GM10248 (cell line): ENCODE data around the gene ISCU.
A peak's percentile ranks its signal among the peaks of the same experiment; 100 is the strongest.
"Not testable (repeated sequence)": the region's sequence is repeated elsewhere in the genome, so short reads cannot be mapped to it uniquely, and the experiment has no call there.

Experiments used
- CTCF ChIA-PET: fragments of 300-600 bp; sonication (Branson Sonifier 250); formaldehyde crosslinking; extraction: SDS; loops from one replicate; lab custom pipeline; 2021; ENCODE audit warnings: antibody characterized with exemption; lab: Yijun Ruan, JAX
- POLR2A ChIA-PET: fragments of 350-650 bp; sonication (Branson Sonifier 250); formaldehyde crosslinking; extraction: SDS; loops from one replicate; lab custom pipeline; 2020; ENCODE audit warnings: antibody characterized with exemption; lab: Yijun Ruan, JAX
- DNase-seq: peaks from one replicate; pipeline ENCODE4 v3.0.0; 2012; ENCODE audit errors: extremely low spot score
- CTCF ChIP-seq: IDR thresholded peaks from 2 replicates; pipeline ENCODE4 v1.5.1; 2012; ENCODE audit warnings: mild to moderate bottlenecking, low read depth; ENCODE audit errors: extremely low read depth, missing control alignments, control extremely low read depth

The ISCU gene

GRCh38 chr12:108614639-108615038 lies 52.2 kb downstream of the ISCU start:
- CTCF ChIA-PET = interaction anchor here (1.7 to 18.2 kb wide), 3 partner anchors 19 to 189 kb away, joined by 4 to 543 read pairs (median 235); partner anchors contain the start of genes ISCU, SART3 and SELPLG
- no peak for TF ChIP-seq CTCF

GRCh38 chr12:108615918-108616317 lies 53.5 kb downstream of the ISCU start:
- no peak for DNase-seq
- ChIA-PET CTCF (interaction anchor here (1.0 to 18.2 kb wide), 5 partner anchors 18 to 242 kb away, joined by 3 to 543 read pairs (median 4); partner anchors contain the start of genes ISCU, SART3 and SELPLG), POLR2A (interaction anchor here (3.8 kb wide), 1 partner anchor 44 kb away, joined by 16 read pairs; no protein-coding TSS in a partner anchor)
- no peak for TF ChIP-seq CTCF

More at GRCh38 chr12:108614639-108615038, 52.2 kb downstream of the ISCU start:
- POLR2A ChIA-PET = no interaction called here
- no peak for DNase-seq

DNA sequence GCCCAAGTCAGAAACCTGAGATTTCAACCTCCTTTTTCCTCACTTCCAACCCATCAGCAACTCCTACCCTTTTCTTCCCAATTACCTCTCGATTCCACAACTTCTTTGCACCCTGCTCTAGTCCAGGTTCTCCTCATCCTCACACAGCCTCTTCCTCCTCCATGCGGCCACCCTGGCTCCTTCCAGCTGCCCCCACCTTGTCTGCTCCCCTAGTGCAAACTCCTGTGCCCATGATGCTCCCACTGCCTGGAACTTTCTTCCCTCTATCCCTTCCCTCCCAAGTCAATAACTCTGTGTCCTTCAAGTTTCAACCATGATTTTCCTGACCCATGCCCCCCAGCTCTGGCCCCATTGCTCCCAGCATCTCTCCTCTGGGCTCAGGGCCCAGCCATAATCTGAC lies 54.0 kb downstream of the ISCU start:
- TF ChIP-seq CTCF = no peak
- no peak for DNase-seq
- ChIA-PET CTCF (interaction anchor here (1.0 to 18.2 kb wide), 8 partner anchors 18 to 478 kb away, joined by 3 to 543 read pairs (median 18); partner anchors contain the start of genes ISCU, SART3 and SELPLG), POLR2A (interaction anchor here (2.1 to 3.8 kb wide), 2 partner anchors 44 to 48 kb away, joined by 12 to 16 read pairs; no protein-coding TSS in a partner anchor)

DNA sequence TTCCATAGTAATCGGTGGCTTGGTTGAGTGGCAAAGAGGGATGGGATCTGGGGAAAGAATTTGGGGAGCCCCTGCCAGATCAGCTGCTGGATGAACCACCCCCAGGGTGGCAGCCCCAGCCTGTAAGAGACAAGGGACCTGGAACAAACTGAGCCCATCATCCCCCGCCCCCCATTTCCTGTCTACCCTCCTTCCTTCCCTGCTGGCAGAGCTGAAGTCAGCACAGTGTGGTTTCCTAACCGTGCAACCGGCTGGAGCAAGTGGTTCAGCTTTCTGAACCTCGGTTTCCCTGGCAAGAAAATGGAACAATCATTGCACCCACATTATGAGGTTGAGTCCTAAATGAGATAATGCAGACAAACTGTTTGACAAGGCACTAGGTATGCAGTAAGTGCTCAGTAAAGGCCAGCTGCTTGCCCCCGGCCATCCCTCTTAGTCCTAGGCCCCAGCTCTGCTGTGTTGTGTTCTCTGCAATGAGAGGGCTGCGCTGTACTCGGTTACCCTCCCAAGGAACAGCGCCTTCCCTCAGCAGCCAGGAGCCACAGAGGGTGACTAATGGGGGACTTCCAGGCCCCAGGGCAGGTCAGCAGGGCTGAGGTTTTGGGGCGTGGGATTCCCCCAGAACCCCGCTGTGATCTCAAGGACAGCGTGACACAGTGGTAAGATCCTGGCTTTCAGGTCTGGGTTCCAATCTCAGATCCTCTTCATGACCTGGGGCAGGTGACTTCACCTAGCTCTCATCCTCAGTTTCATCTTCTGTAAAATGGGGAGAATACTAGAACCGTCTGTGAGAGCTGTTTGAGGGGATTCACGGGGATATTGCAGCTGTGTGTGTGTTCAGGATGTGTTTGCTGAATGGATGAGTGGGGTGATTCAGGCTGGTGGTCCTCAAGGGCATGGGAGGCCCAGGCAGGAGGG lies 54.8 kb downstream of the ISCU start:
- ChIA-PET POLR2A (interaction anchor here (0.6 to 3.8 kb wide), 6 partner anchors 20 to 55 kb away, joined by 3 to 16 read pairs (median 4); partner anchors contain the start of gene ISCU), CTCF (interaction anchor here (0.6 to 18.2 kb wide), 49 partner anchors 8 to 705 kb away, joined by 3 to 543 read pairs (median 4); partner anchors contain the start of genes ISCU, SART3, SELPLG and SSH1)
- TF ChIP-seq CTCF = peak; percentile 15
- DNase-seq = peak; percentile 91

DNA sequence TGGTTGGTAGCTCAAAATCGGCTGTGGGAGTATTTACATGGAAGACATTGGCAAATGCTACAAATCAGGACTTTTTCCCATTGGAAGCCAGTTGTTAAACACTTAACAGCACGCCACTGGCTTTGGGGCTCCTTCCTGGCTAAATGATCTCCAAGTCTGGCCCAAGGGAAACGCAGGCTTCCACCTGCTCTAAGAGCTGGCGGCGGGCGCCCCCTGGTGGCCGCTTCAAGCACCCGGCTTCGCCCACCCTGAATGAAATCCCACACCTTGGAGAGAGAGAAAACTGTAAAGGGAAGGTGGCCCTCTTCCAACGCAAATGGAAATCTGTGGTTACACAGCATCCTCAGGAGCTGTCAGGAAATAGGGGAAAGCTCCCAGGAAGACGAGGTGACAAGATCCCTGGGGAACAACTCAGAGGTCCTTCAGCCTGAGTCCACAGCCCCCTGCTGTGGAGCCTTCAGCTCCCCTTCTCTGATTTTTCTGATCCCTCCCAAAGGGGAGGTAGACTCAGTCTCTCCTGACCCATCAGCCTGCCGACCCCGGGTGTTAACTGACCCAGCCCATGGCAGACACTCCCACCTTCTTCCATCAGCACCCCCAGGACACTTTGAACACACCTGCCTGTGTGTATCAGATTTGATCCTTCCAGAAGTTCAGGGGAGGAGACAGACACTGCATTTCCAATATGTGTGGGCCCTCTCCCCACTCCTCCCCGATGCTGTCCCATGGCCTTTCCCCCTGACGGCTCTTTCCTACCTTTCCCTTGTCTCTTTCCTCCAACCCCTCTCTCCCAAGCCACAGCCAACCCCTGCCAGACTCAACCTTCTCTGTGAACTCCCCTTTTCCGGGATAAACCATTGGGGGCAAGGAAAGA lies 55.9 kb downstream of the ISCU start:
- TF ChIP-seq CTCF = peak; percentile 93
- DNase-seq = peak; percentile 82
- ChIA-PET CTCF (interaction anchor here (0.6 to 18.2 kb wide), 51 partner anchors 9 to 706 kb away, joined by 3 to 543 read pairs (median 4); partner anchors contain the start of genes ISCU, SART3, SELPLG and SSH1), POLR2A (interaction anchor here (0.6 to 3.8 kb wide), 6 partner anchors 19 to 259 kb away, joined by 3 to 16 read pairs (median 4); partner anchors contain the start of gene ISCU)

DNA sequence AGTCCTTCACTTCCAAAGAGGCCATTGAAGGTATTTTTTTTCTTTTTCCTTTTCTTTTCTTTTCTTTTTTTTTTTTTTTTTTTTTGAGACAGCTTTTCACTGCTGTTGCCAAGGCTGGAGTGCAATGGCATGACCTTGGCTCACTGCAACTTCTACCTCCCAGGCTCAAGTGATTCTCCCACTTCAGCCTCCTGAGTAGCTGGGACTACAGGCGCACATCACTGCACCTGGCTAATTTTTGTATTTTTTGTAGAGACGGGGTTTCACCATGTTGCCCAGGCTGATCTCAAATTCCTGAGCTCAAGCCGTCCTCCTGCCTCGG lies 56.5 kb downstream of the ISCU start:
- not testable (repeated sequence) for DNase-seq
- ChIA-PET POLR2A (interaction anchor here (0.7 to 3.8 kb wide), 2 partner anchors 47 to 51 kb away, joined by 3 to 16 read pairs; no protein-coding TSS in a partner anchor), CTCF (interaction anchor here (0.7 to 18.2 kb wide), 20 partner anchors 12 to 707 kb away, joined by 3 to 543 read pairs (median 6); partner anchors contain the start of genes ISCU, SART3 and SELPLG)
